ENCODE data around the gene CAND2. TPM values are rescaled to one million over a fixed set of nuclear protein-coding genes. Genes with fewer than 3 reads are reported as not detected.

CAND2 gene
- total and polyA plus RNA-seq, 4 donors = 0.38 to 1.6 (median 0.92) TPM

DNA sequence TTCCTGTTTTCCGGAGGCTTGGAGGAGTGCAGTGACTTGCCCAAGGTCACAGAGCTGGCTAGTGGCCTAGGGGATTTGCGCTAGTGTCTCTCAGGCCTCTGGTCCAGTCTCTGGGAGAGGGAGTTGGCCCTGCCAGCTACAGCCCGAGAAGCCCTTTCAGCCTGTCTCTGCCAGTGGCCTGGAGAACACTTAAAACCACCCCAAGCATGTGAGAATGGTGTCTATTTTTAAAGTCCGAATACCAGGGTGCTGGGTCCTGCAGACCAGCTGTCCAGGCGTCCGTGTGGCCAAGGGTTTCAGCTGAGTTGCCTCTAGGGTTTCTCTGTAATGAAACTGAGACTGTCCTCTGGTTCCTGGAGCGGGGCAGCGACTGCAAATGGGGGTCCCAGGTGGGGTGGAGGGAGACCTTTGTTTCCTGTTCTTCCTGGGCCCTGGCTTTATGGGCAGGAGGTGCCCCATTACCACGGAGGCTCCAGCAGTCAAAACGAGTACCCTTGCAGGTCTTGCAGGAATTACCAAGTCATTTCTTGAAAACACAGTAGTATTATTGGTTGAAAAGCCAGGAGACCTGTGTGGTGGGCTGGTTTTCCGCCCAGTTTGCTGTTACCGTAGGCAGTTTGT, 2.2 kb downstream of the CAND2 start:
- Histone ChIP-seq H3K27ac (ENCODE audit: low read depth in 1 of 2, low read length in 2 of 2) (no peak overlapping the region), H3K4me3 (ENCODE audit: low read depth in 1 of 3, low read length in 3 of 3) (no peak overlapping the region), H3K9ac (ENCODE audit: low read depth in 1 of 2, low read length in 2 of 2) (no peak overlapping the region), H3K4me1 (ENCODE audit: control insufficient read depth in 4 of 4, insufficient read depth in 4 of 4, low read length in 3 of 4) (peaks cover 8 to 24% (median 17%) of the 10 kb centered on the region in 4 donors), H3K36me3 (ENCODE audit: control insufficient read depth in 4 of 4, insufficient read depth in 3 of 4, low read depth in 1 of 4, low read length in 3 of 4) (no peaks in the 10 kb centered on the region), H3K9me3 (ENCODE audit: control insufficient read depth in 4 of 4, low read length in 3 of 4) (no peaks in the 10 kb centered on the region), H3K27me3 (ENCODE audit: control insufficient read depth in 4 of 4, insufficient read depth in 4 of 4, low read length in 3 of 4) (no peaks in the 10 kb centered on the region)
- no peak for DNase-seq (ENCODE audit: low spot score)
- WGBS = 79% methylated on average over 12 of the region's 12 CpGs
- TF ChIP-seq GABPA (IDR thresholded peaks at IDR 0.05 in 1 of 2, conservative IDR thresholded peaks at IDR 0.05 in 1 of 2) (no peak), EGR1 (IDR thresholded peaks at IDR 0.05; ENCODE audit: low read depth in 2 of 2) (no peak), RAD21 (IDR thresholded peaks at IDR 0.05) (no peak), SP1 (IDR thresholded peaks at IDR 0.05) (no peak), FOXA2 (IDR thresholded peaks at IDR 0.05) (no peak), YY1 (IDR thresholded peaks at IDR 0.05) (no peak), ZBTB33 (IDR thresholded peaks at IDR 0.05) (no peak), REST (IDR thresholded peaks at IDR 0.05) (no peak), RXRA (IDR thresholded peaks at IDR 0.05) (no peak), TAF1 (conservative IDR thresholded peaks at IDR 0.05) (no peak), HNF4A (conservative IDR thresholded peaks at IDR 0.05) (no peak), FOXA1 (IDR thresholded peaks at IDR 0.05) (no peak), HNF4G (IDR thresholded peaks at IDR 0.05) (no peak), NR2F2 (IDR thresholded peaks at IDR 0.05) (no peak), JUND (IDR thresholded peaks at IDR 0.05) (no peak)
- TF ChIP-seq, protein P1, sequence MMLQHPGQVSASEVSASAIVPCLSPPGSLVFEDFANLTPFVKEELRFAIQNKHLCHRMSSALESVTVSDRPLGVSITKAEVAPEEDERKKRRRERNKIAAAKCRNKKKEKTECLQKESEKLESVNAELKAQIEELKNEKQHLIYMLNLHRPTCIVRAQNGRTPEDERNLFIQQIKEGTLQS (IDR thresholded peaks at IDR 0.05) = no peak
- TF ChIP-seq, protein P2, sequence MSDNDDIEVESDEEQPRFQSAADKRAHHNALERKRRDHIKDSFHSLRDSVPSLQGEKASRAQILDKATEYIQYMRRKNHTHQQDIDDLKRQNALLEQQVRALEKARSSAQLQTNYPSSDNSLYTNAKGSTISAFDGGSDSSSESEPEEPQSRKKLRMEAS (IDR thresholded peaks at IDR 0.05) = no peak
- TF ChIP-seq, protein P3, sequence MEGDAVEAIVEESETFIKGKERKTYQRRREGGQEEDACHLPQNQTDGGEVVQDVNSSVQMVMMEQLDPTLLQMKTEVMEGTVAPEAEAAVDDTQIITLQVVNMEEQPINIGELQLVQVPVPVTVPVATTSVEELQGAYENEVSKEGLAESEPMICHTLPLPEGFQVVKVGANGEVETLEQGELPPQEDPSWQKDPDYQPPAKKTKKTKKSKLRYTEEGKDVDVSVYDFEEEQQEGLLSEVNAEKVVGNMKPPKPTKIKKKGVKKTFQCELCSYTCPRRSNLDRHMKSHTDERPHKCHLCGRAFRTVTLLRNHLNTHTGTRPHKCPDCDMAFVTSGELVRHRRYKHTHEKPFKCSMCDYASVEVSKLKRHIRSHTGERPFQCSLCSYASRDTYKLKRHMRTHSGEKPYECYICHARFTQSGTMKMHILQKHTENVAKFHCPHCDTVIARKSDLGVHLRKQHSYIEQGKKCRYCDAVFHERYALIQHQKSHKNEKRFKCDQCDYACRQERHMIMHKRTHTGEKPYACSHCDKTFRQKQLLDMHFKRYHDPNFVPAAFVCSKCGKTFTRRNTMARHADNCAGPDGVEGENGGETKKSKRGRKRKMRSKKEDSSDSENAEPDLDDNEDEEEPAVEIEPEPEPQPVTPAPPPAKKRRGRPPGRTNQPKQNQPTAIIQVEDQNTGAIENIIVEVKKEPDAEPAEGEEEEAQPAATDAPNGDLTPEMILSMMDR (IDR thresholded peaks at IDR 0.05; ENCODE audit: low read depth, low read length, missing input control) = no peak

Data from liver (tissue), 9 donors.